A673 (cell line): ENCODE measurements around the gene RACGAP1. TPM values are rescaled to one million over a fixed set of nuclear protein-coding genes. Genes with fewer than 3 reads are reported as not detected.

Experiments used
- BruUV-seq: library from RNA; stranded (reverse); fragments of 400-500 nt; replicated peaks from 2 replicates; lab custom pipeline; 2021; lab: Mats Ljungman, UMichigan
- CTCF ChIA-PET: fragments of 300-600 bp; sonication (Branson Sonifier 250); formaldehyde crosslinking; loops from one replicate; lab custom pipeline; 2022; ENCODE audit warnings: antibody characterized with exemption; lab: Charles Lee
- POLR2A ChIA-PET: fragments of 300-600 bp; sonication (Branson Sonifier 250); formaldehyde crosslinking; loops from one replicate; lab custom pipeline; 2022; ENCODE audit warnings: antibody characterized with exemption; ENCODE audit not compliant: low non-redundant PET; lab: Charles Lee
- DNase-seq: peaks from one replicate; pipeline ENCODE4 v3.0.0-alpha.2; 2015; ENCODE audit warnings: low spot score
- H3K27ac ChIP-seq: fragments of 200-600 bp; sonication (generic); 2 replicates; pipeline ENCODE4 v1.5.1; 2016; ENCODE audit warnings: mixed run types, low read depth, mild to moderate bottlenecking, mixed read lengths, antibody characterized with exemption, low read length; ENCODE audit not compliant: poor library complexity, severe bottlenecking
- H3K27me3 ChIP-seq: fragments of 200-600 bp; sonication (generic); replicated peaks from 2 replicates; pipeline ENCODE4 v1.6.1; 2017; ENCODE audit warnings: mixed run types, low read depth, mild to moderate bottlenecking, mixed read lengths, antibody characterized with exemption, low read length; ENCODE audit not compliant: insufficient read depth, poor library complexity
- H3K36me3 ChIP-seq: fragments of 200-600 bp; sonication (generic); 2 replicates; pipeline ENCODE4 v1.6.1; 2016; ENCODE audit warnings: mixed run types, mild to moderate bottlenecking, mixed read lengths, antibody characterized with exemption, low read length; ENCODE audit not compliant: insufficient read depth, poor library complexity, severe bottlenecking
- H3K4me1 ChIP-seq: fragments of 200-600 bp; sonication (generic); 2 replicates; pipeline ENCODE4 v1.6.1; 2017; ENCODE audit warnings: mixed run types, mild to moderate bottlenecking, mixed read lengths, antibody characterized with exemption, low read length; ENCODE audit not compliant: insufficient read depth, poor library complexity, severe bottlenecking
- H3K4me3 ChIP-seq: fragments of 200-600 bp; sonication (generic); 2 replicates; pipeline ENCODE4 v1.5.1; 2016; ENCODE audit warnings: low read depth, mixed run types, mild to moderate bottlenecking, mixed read lengths, low read length; ENCODE audit not compliant: poor library complexity, severe bottlenecking
- H3K9me3 ChIP-seq: fragments of 200-600 bp; sonication (generic); 2 replicates; pipeline ENCODE4 v1.6.1; 2016; ENCODE audit warnings: mixed run types, low read depth, mild to moderate bottlenecking, mixed read lengths, antibody characterized with exemption, low read length; ENCODE audit not compliant: poor library complexity, severe bottlenecking
- EZH2 ChIP-seq: fragments of 200-600 bp; sonication (generic); IDR thresholded peaks from 2 replicates; pipeline ENCODE4 v1.6.1; 2017; ENCODE audit warnings: borderline replicate concordance, low read depth, mild to moderate bottlenecking, mixed read lengths, antibody characterized with exemption, low read length; ENCODE audit not compliant: poor library complexity, severe bottlenecking
- intact Hi-C: fragments of 100-400 bp; cut with micrococcal nuclease; formaldehyde crosslinking; loops from one replicate; pipeline ENCODE4 v1.10.0; 2022; ENCODE audit not compliant: unreplicated experiment
- total RNA-seq: library from RNA; stranded (reverse); gene quantifications from 2 replicates; pipeline ENCODE4 v1.2.3, GENCODE V29; 2021
- TF ChIP-seq, protein P1 (sequence below): fragments of 300-800, 200-600 bp; sonication (generic); conservative IDR thresholded peaks from 2 replicates; pipeline ENCODE4 v1.5.1; 2017; ENCODE audit warnings: low read depth, mild to moderate bottlenecking, antibody characterized with exemption, low read length, moderate library complexity, mixed read lengths

The RACGAP1 gene
- total RNA-seq, 1 experiment from 2014 or later, result 173 TPM

DNA sequence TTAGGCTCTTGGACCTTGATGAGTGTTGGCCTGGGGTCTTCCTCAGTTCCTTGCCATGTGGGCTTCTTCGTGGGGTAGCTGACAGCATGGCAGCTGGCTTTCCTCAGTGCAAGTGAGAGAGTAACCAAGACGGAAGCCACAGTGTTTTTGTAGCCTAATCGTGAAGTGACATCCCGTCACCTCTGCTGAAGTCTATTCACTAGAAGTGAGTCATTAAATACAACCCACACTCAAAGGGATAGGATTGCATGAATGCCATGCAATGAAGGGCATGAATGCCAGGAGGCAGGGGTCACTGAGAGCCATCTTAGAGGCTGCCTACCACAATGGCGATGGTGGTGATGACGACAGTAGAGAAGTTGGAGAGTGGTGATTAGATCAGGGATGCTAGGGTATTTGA, 18.6 kb upstream of the RACGAP1 start:
- H3K4me1 ChIP-seq, result no peaks in the 10 kb centered on the region
- DNase-seq, result no peak
- CTCF ChIA-PET, result interaction anchor here (0.5 to 0.7 kb wide), 3 partner anchors 50 to 137 kb away, joined by 6 to 21 read pairs (median 6); no protein-coding TSS in a partner anchor
- no peak overlapping the region for H3K27ac ChIP-seq
- no peaks in the 10 kb centered on the region for H3K27me3 ChIP-seq
- POLR2A ChIA-PET, result no interaction called here
- no TSS peak for BruUV-seq
- no peaks in the 10 kb centered on the region for H3K9me3 ChIP-seq
- TF ChIP-seq EZH2, result no peak
- TF ChIP-seq, protein P1, sequence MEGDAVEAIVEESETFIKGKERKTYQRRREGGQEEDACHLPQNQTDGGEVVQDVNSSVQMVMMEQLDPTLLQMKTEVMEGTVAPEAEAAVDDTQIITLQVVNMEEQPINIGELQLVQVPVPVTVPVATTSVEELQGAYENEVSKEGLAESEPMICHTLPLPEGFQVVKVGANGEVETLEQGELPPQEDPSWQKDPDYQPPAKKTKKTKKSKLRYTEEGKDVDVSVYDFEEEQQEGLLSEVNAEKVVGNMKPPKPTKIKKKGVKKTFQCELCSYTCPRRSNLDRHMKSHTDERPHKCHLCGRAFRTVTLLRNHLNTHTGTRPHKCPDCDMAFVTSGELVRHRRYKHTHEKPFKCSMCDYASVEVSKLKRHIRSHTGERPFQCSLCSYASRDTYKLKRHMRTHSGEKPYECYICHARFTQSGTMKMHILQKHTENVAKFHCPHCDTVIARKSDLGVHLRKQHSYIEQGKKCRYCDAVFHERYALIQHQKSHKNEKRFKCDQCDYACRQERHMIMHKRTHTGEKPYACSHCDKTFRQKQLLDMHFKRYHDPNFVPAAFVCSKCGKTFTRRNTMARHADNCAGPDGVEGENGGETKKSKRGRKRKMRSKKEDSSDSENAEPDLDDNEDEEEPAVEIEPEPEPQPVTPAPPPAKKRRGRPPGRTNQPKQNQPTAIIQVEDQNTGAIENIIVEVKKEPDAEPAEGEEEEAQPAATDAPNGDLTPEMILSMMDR, result no peak
- intact Hi-C loops, result no loop called here
- H3K36me3 ChIP-seq, result no peaks in the 10 kb centered on the region
- no peak overlapping the region for H3K4me3 ChIP-seq

DNA sequence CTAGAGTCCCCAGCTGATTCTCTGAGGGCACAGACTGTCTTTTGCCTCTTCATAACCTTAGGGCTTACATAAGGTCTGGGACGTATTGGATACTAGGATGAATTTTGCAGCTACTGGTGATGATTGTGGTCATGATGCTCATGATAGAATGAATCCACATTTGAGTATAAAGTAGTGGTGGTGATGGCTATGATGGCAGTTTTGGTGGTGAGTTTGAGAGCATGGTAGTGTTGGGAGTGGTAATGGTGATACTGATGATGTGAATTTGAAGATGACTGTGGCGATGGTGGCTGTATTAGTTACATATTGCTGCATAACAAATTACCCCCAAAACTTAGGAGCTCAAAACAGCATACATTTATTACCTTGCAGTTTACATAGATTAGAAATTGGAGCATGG, 18.0 kb upstream of the RACGAP1 start:
- intact Hi-C loops, result no loop called here
- no peaks in the 10 kb centered on the region for H3K4me1 ChIP-seq
- no peaks in the 10 kb centered on the region for H3K27me3 ChIP-seq
- DNase-seq, result no peak
- TF ChIP-seq EZH2, result no peak
- TF ChIP-seq, protein P1, result no peak
- POLR2A ChIA-PET, result no interaction called here
- no TSS peak for BruUV-seq
- H3K4me3 ChIP-seq, result no peak overlapping the region
- H3K36me3 ChIP-seq, result no peaks in the 10 kb centered on the region
- CTCF ChIA-PET, result interaction anchor here (0.6 to 1.2 kb wide), 3 partner anchors 13 to 75 kb away, joined by 3 to 21 read pairs (median 6); no protein-coding TSS in a partner anchor
- H3K27ac ChIP-seq, result no peak overlapping the region
- no peaks in the 10 kb centered on the region for H3K9me3 ChIP-seq

DNA sequence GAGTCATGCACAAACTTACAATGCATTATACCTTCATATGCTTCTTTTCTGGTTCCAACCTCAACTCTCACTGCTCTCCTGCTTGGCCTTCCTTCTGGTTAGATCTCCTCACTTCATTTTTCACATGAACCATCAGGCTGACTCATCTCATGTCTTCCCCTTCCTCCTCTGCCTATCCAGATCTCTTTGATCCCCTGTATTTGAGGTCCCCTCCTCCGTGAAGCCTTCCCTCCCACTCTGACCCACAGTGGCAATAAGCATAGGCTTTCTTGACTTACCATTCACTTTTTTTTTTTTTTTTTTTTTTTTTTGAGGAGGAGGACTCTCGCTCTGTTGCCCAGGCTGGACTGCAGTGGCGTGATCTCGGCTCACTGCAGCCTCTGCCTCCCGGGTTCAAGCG, 17.4 kb upstream of the RACGAP1 start:
- H3K4me3 ChIP-seq, result no peak overlapping the region
- no peak overlapping the region for H3K27ac ChIP-seq

More for the DNA sequence above, 17.4 kb upstream of the RACGAP1 start:
- Histone ChIP-seq H3K4me1 (no peaks in the 10 kb centered on the region), H3K27me3 (no peaks in the 10 kb centered on the region), H3K36me3 (no peaks in the 10 kb centered on the region), H3K9me3 (no peaks in the 10 kb centered on the region)
- ChIA-PET POLR2A (no interaction called here), CTCF (interaction anchor here (1.2 kb wide), 1 partner anchor 13 kb away, joined by 3 read pairs; no protein-coding TSS in a partner anchor)
- no peak for DNase-seq
- TF ChIP-seq, protein P1, result no peak
- no peak for TF ChIP-seq EZH2
- intact Hi-C loops, result no loop called here
- BruUV-seq, result no TSS peak
